Measurements from ENCODE around the gene ANKS6. TPM values are rescaled to one million over a fixed set of nuclear protein-coding genes. Genes with fewer than 3 reads are reported as not detected.

Gene ANKS6
- total RNA-seq, 1 experiment from 2014 or later = 21.1 TPM

DNA sequence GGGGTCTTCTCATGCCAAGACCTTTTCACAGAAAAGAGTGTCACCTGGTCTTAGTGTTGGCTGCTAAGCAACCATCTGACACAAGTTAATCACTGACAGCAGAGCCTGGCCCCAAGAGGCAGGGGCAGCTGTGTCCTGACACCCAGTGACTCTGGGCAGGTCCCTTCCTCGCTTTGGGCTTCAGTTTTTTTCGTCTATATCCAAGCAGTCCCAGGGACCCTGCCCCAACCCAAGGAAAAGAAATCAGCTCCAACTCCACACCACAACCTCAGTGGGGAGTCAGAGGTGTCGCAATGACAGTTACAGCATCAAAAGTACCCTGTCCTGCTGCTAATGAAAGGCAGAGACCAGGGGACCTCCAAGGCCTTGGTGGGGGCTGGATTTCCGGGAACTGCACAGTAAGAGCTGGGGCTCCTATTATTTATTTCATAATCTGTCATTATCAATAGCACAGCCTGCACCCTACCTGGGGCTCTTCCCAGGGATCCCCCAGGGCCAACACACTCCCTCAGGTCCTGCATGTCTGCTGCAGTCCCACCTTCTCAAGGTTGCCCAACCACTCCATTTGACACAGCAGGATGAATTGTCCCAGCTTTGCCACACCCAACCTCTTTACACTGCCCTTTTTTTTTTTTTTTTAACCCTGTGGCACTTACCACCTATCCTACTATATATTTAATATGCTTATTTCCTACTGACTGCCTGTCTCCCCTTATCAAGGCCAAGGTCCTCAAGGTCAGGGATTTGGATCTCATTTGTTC lies 9.4 kb downstream of the ANKS6 start:
- Mint-ChIP-seq H3K4me1 (ENCODE audit: low read depth, unreplicated experiment) (peaks cover 39% of the 10 kb centered on the region), H3K4me3 (ENCODE audit: unreplicated experiment) (no peak overlapping the region), H3K27me3 (ENCODE audit: insufficient read depth, unreplicated experiment) (no peaks in the 10 kb centered on the region), H3K27ac (ENCODE audit: unreplicated experiment) (no peak overlapping the region), H3K9me3 (ENCODE audit: unreplicated experiment) (no peaks in the 10 kb centered on the region), H3K36me3 (ENCODE audit: insufficient read depth, unreplicated experiment) (peaks cover 48% of the 10 kb centered on the region)
- H3K4me1 ChIP-seq = peaks cover 34% of the 10 kb centered on the region
- ChIA-PET POLR2A (no interaction called here), CTCF (no interaction called here)
- no peaks in the 10 kb centered on the region; the same call in 1 of the 2 replicates for H3K36me3 ChIP-seq (ENCODE audit: control insufficient read depth, insufficient read depth, low read length)
- BruUV-seq (replicated peaks) = no TSS peak
- no peak overlapping the region for H3K4me3 ChIP-seq (ENCODE audit: low read depth, low read length)
- intact Hi-C loops (cut with micrococcal nuclease; ENCODE audit: unreplicated experiment) = no loop called here
- H3K27me3 ChIP-seq (replicated peaks; ENCODE audit: control insufficient read depth, insufficient read depth, low read length) = no peaks in the 10 kb centered on the region
- TF ChIP-seq, protein P1, sequence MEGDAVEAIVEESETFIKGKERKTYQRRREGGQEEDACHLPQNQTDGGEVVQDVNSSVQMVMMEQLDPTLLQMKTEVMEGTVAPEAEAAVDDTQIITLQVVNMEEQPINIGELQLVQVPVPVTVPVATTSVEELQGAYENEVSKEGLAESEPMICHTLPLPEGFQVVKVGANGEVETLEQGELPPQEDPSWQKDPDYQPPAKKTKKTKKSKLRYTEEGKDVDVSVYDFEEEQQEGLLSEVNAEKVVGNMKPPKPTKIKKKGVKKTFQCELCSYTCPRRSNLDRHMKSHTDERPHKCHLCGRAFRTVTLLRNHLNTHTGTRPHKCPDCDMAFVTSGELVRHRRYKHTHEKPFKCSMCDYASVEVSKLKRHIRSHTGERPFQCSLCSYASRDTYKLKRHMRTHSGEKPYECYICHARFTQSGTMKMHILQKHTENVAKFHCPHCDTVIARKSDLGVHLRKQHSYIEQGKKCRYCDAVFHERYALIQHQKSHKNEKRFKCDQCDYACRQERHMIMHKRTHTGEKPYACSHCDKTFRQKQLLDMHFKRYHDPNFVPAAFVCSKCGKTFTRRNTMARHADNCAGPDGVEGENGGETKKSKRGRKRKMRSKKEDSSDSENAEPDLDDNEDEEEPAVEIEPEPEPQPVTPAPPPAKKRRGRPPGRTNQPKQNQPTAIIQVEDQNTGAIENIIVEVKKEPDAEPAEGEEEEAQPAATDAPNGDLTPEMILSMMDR (IDR thresholded peaks at IDR 0.05; ENCODE audit: insufficient read depth in 1 of 2, low read depth in 1 of 2, low read length in 1 of 2, severe bottlenecking in 1 of 2, unreplicated experiment in 1 of 2) = no peak
- no peak for DNase-seq
- H3K9me3 ChIP-seq = no peaks in the 10 kb centered on the region

DNA sequence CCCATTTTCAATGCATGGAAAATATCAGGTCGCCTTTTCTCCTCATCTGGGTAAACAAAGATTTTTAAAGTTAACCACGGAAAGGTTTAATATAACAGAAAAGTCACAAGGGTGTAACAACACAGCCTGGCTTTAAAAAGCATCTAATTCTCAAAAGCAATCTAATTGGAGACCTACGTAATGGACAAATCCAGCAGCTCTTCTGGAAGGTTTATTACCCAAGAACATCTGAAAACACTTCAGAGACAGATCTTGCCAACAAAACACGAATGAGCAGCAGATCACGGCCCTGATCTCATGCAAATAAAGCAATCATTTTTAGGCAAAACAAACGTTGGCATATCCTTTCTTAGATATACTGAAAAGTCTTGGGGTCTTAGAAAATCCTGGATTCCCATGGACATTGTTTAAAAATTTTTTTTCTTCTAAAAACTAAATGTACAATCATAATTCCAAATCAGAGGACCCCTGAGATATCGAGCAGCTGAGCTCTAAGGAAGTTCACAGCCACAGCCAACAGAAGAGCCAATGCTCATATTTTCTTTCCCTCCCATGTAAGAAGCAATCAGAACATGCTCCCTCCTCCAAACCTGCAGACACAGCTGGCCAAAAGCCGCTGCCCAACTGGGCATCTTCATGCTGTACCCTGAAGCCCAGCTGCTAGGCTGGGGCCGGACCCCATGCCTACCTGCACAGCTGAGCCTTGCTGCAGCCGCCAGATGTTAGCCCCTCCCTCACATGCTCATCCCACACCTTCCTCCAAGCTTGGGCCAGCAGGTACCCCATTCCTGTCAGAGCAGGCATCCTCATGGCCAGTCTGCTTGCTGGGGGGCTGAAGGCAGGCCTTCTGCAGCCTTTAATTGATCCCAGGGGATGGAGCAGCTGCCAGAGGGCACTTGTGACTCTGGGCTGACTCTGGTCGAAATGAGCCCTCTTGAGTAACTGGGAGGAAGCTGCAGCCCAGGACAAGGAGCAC lies 11.2 kb downstream of the ANKS6 start:
- ChIA-PET CTCF (no interaction called here), POLR2A (no interaction called here)
- BruUV-seq (replicated peaks) = no TSS peak
- Histone ChIP-seq H3K4me3 (ENCODE audit: low read depth, low read length) (no peak overlapping the region), H3K9me3 (no peaks in the 10 kb centered on the region), H3K4me1 (peaks cover 40% of the 10 kb centered on the region), H3K27me3 (replicated peaks; ENCODE audit: control insufficient read depth, insufficient read depth, low read length) (no peaks in the 10 kb centered on the region), H3K36me3 (ENCODE audit: control insufficient read depth, insufficient read depth, low read length) (no peaks in the 10 kb centered on the region; the same call in 1 of the 2 replicates)
- H3K4me1 Mint-ChIP-seq (ENCODE audit: low read depth, unreplicated experiment) = peaks cover 38% of the 10 kb centered on the region
- no peaks in the 10 kb centered on the region for H3K9me3 Mint-ChIP-seq (ENCODE audit: unreplicated experiment)
- H3K4me3 Mint-ChIP-seq (ENCODE audit: unreplicated experiment) = no peak overlapping the region
- peak overlapping the region; percentile 6 for H3K27ac Mint-ChIP-seq (ENCODE audit: unreplicated experiment)
- intact Hi-C loops (cut with micrococcal nuclease; ENCODE audit: unreplicated experiment) = no loop called here
- DNase-seq = no peak
- peaks cover 42% of the 10 kb centered on the region for H3K36me3 Mint-ChIP-seq (ENCODE audit: insufficient read depth, unreplicated experiment)
- H3K27me3 Mint-ChIP-seq (ENCODE audit: insufficient read depth, unreplicated experiment) = no peaks in the 10 kb centered on the region
- TF ChIP-seq, protein P1 (IDR thresholded peaks at IDR 0.05; ENCODE audit: insufficient read depth in 1 of 2, low read depth in 1 of 2, low read length in 1 of 2, severe bottlenecking in 1 of 2, unreplicated experiment in 1 of 2) = no peak

DNA sequence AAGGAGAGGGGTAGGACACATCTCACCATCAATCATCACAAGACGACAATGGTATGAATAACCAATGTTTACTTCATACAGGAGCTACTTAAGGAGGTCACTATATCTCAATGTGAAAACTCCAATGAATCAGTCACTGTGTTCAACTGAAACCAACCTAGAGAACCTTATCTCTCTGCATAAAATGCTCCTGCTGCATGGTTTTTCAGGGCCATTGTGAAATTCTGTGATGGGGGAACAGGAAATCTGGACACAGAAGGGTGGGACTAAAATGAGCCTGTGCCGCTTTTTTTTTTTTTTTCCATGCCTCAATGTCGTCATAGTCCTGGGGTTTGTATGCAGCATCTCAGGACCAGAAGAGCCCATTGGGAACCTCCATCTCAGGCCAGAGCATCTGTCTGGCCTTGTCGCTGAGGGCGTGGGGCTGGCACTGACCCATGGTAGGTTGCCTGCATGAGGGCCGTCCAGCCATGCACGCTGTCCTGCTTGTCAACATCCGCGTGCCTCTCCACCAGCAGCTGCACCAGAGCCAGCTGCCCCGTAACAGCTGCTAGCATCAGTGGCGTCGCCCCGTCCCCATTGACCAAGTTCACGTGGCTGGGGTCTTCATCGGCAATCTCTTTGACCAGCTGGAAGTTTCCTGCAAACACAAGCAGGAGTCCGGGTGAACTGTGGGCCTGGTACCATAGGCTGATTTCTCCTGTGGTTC lies 12.7 kb downstream of the ANKS6 start:
- no peak for DNase-seq
- TF ChIP-seq, protein P1 (IDR thresholded peaks at IDR 0.05; ENCODE audit: insufficient read depth in 1 of 2, low read depth in 1 of 2, low read length in 1 of 2, severe bottlenecking in 1 of 2, unreplicated experiment in 1 of 2) = no peak
- ChIA-PET POLR2A (no interaction called here), CTCF (no interaction called here)
- peaks cover 40% of the 10 kb centered on the region for H3K36me3 Mint-ChIP-seq (ENCODE audit: insufficient read depth, unreplicated experiment)
- Histone ChIP-seq H3K4me1 (peaks cover 53% of the 10 kb centered on the region), H3K27me3 (replicated peaks; ENCODE audit: control insufficient read depth, insufficient read depth, low read length) (no peaks in the 10 kb centered on the region), H3K9me3 (no peaks in the 10 kb centered on the region), H3K36me3 (ENCODE audit: control insufficient read depth, insufficient read depth, low read length) (no peaks in the 10 kb centered on the region; the same call in 1 of the 2 replicates), H3K4me3 (ENCODE audit: low read depth, low read length) (no peak overlapping the region)
- intact Hi-C loops (cut with micrococcal nuclease; ENCODE audit: unreplicated experiment) = no loop called here
- H3K4me1 Mint-ChIP-seq (ENCODE audit: low read depth, unreplicated experiment) = peaks cover 44% of the 10 kb centered on the region
- peak overlapping the region; percentile 91 for H3K27ac Mint-ChIP-seq (ENCODE audit: unreplicated experiment)
- BruUV-seq (replicated peaks) = no TSS peak
- H3K27me3 Mint-ChIP-seq (ENCODE audit: insufficient read depth, unreplicated experiment) = no peaks in the 10 kb centered on the region
- no peak overlapping the region for H3K4me3 Mint-ChIP-seq (ENCODE audit: unreplicated experiment)
- H3K9me3 Mint-ChIP-seq (ENCODE audit: unreplicated experiment) = no peaks in the 10 kb centered on the region

Data from Caco-2 (cell line).